ENCODE data around the gene PDCD1.

Gene PDCD1

DNA sequence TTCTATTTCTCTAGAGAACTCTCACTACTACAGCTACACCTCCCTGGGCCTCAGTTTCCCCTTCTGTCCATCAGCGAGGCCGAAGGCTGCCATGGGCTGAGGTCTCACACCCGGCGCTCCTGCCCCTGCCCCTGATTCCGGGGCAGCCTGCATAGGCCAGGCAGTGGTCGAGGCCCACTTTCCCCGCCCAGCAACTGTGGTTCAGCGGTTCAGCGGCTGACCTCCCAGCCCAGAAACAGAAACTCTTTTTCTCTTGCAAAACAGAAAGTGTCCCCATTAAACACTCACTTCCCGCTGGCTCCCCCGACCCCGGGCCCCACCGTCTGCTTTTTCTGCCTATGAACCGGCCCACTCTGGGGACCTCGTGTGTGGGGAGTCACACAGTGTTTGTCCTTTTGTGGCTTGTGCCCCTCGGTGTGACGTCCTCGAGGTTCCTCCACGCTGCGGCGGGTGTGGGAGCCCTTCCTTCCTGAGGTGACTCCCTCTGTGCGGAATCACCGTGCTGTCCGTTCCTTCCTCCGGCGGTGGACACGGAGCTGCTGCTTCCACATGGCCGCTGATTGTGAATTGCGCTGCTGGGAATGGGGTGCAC is 16.0 kb downstream of the PDCD1 start:
- H3K9me3 Mint-ChIP-seq, result no peaks in the 10 kb centered on the region
- peaks cover 22% of the 10 kb centered on the region for H3K27me3 Mint-ChIP-seq (ENCODE audit: low read depth)
- H3K27ac Mint-ChIP-seq, result peak overlapping the region in 2 of 3 experiments; percentile 59 to 70
- peaks cover 34% of the 10 kb centered on the region for H3K4me1 Mint-ChIP-seq
- no peak for TF ChIP-seq CTCF (IDR thresholded peaks at IDR 0.05; ENCODE audit: unreplicated experiment in 3 of 3)
- H3K36me3 Mint-ChIP-seq (ENCODE audit: low read depth), result no peaks in the 10 kb centered on the region
- H3K4me3 Mint-ChIP-seq, result peak overlapping the region; percentile 45 to 68 (median 67)

DNA sequence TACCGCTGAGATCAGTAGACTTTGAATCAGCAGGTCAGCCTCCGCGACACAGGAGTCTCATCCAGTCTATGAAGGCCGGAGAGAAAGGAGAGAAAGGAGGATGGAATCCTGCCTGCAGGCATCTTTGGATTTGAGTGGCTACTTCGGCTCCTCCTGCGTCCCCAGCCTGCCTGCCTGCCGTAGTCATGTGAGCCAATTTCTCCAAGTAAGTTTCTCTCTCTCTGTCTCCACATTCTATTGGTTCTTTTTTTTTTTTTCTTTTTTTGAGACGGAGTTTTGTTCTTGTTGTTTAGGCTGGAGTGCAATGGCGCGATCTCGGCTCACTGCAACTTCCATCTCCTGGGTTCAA is 16.7 kb downstream of the PDCD1 start:
- Mint-ChIP-seq H3K4me1 (peaks cover 38% of the 10 kb centered on the region), H3K27me3 (ENCODE audit: low read depth) (peaks cover 24% of the 10 kb centered on the region), H3K27ac (no peak overlapping the region), H3K4me3 (no peak overlapping the region), H3K9me3 (no peaks in the 10 kb centered on the region), H3K36me3 (ENCODE audit: low read depth) (no peaks in the 10 kb centered on the region)
- no peak for TF ChIP-seq CTCF (IDR thresholded peaks at IDR 0.05; ENCODE audit: unreplicated experiment in 3 of 3)

DNA sequence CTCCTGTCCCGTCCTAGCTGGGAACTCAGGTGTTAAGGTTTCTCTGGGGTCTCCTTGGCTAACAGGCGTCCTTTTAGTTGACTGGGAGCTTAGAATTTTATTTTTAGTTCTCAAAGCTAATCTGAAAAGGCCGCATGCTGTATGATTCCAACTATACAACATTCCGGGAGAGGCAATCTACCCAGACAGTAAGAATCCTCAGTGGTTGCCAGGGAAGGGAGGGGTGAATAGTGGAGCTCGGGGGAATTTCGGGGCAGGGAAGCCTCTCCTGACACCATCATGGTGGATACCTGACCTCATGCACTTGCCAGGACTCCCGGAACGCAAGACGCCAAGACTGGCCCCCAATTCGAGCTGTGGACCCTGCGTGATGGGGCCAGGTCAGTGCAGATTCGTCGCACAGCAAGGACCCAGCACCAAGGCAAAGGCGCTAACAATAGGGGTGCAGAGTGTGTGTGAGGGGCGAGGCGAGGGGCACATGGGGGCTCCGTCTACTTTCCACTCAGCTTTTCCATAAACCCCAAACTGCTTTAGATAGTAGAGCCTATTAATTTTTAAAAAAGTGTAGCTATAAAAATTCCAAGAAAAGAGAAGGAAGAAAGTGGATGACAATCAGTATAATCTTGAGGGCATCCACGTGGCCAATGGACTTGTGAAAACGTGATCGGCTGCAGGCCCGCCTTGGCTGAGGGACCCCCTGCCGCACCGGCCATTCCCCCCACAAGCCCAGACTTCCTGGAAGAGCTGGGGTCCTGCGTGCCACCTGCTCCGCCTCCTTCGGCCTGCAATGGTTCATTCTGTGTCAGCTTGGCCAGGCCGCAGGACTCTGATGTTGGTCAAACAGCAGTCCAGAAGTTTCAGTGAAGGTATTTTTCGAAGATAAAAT is 17.3 kb downstream of the PDCD1 start:
- no peaks in the 10 kb centered on the region for H3K9me3 Mint-ChIP-seq

GRCh38 chr2:241837197-241837965 is 21.3 kb downstream of the PDCD1 start:
- Mint-ChIP-seq H3K4me1 (peaks cover 43% of the 10 kb centered on the region), H3K4me3 (no peak overlapping the region), H3K27ac (no peak overlapping the region), H3K27me3 (ENCODE audit: low read depth) (peaks cover 16% of the 10 kb centered on the region), H3K9me3 (peaks cover 16% of the 10 kb centered on the region), H3K36me3 (ENCODE audit: low read depth) (no peaks in the 10 kb centered on the region)
- TF ChIP-seq CTCF (IDR thresholded peaks at IDR 0.05; ENCODE audit: unreplicated experiment in 3 of 3), result no peak

More for the DNA sequence above, 17.3 kb downstream of the PDCD1 start:
- Mint-ChIP-seq H3K4me1 (peaks cover 40% of the 10 kb centered on the region), H3K4me3 (peak overlapping the region in 1 of 3 experiments; percentile 17), H3K27me3 (ENCODE audit: low read depth) (peaks cover 21% of the 10 kb centered on the region), H3K36me3 (ENCODE audit: low read depth) (no peaks in the 10 kb centered on the region), H3K27ac (peak overlapping the region in 1 of 3 experiments; percentile 70)
- no peak for TF ChIP-seq CTCF (IDR thresholded peaks at IDR 0.05; ENCODE audit: unreplicated experiment in 3 of 3)

- Mint-ChIP-seq H3K27me3 (ENCODE audit: low read depth) (peaks cover 16% of the 10 kb centered on the region), H3K4me1 (peaks cover 42% of the 10 kb centered on the region), H3K9me3 (peaks cover 22% of the 10 kb centered on the region), H3K27ac (peak overlapping the region in 2 of 3 experiments; percentile 76 to 82), H3K4me3 (peak overlapping the region in 1 of 3 experiments; percentile 25), H3K36me3 (ENCODE audit: low read depth) (no peaks in the 10 kb centered on the region)
- peak in 2 of 3 experiments; percentile 18 to 21 for TF ChIP-seq CTCF (IDR thresholded peaks at IDR 0.05; ENCODE audit: unreplicated experiment in 3 of 3)
Observed at GRCh38 chr2:241836292-241836691, 22.4 kb downstream of the PDCD1 start.

Data from nephron (organoid).